Cardiac muscle cell (in vitro differentiated cells and primary cell): ENCODE measurements around the gene NRBF2. TPM values are rescaled to one million over a fixed set of nuclear protein-coding genes. Genes with fewer than 3 reads are reported as not detected.

Experiments
- DNase-seq, 2 donors: peaks; one replicate each; pipeline versions ENCODE4 v3.0.0 to v3.0.0-alpha.2; 2010 to 2017; ENCODE audit warnings: low read depth in 1 of 2, low spot score in 1 of 2
- H3K27ac ChIP-seq: fragments of 200-600 bp; sonication (generic); 2 replicates; pipeline ENCODE4 v1.5.1; 2016
- H3K27me3 ChIP-seq: fragments of 200-600 bp; sonication (generic); 2 replicates; pipeline ENCODE4 v1.6.0; 2016; ENCODE audit warnings: control low read depth
- H3K36me3 ChIP-seq: fragments of 200-600 bp; sonication (generic); 2 replicates; pipeline ENCODE4 v1.5.1; 2016; ENCODE audit warnings: control low read depth
- H3K4me1 ChIP-seq: fragments of 200-600 bp; sonication (generic); 2 replicates; pipeline ENCODE4 v1.8.1; 2017; ENCODE audit warnings: low read depth, mild to moderate bottlenecking, mixed run types
- H3K4me3 ChIP-seq: fragments of 200-600 bp; sonication (generic); 2 replicates; pipeline ENCODE4 v1.5.1; 2016; ENCODE audit warnings: mild to moderate bottlenecking
- H3K9me3 ChIP-seq: fragments of 200-600 bp; sonication (generic); 2 replicates; pipeline ENCODE4 v1.5.1; 2017; ENCODE audit warnings: low read depth, mild to moderate bottlenecking, control low read depth
- CTCF ChIP-seq: IDR thresholded peaks from 2 replicates; pipeline ENCODE4 v1.5.1; 2012; ENCODE audit warnings: low read depth, mild to moderate bottlenecking, low read length
- polyA plus RNA-seq: library from polyadenylated mRNA; unstranded; fragments of >200 nt; fragmentation: Nextera tagmentation; extraction: Ambion mirVana; gene quantifications from 2 replicates; pipeline ENCODE4 v1.2.1, GENCODE V29; 2016
- total RNA-seq: library from RNA; depleted of rRNA; stranded (reverse); fragments of >200 nt; gene quantifications from 2 replicates; pipeline ENCODE4 v1.2.3, GENCODE V29; 2016

Gene NRBF2
- total and polyA plus RNA-seq, 2 experiments from 2014 or later = 16.4 to 25.2 TPM

GRCh38 chr10:63154546-63155387 lies 21.6 kb downstream of the NRBF2 start:
- H3K9me3 ChIP-seq = no peaks in the 10 kb centered on the region
- H3K4me1 ChIP-seq = peaks cover 4% of the 10 kb centered on the region
- H3K27ac ChIP-seq = no peak overlapping the region
- no peak for TF ChIP-seq CTCF
- H3K27me3 ChIP-seq = no peaks in the 10 kb centered on the region
- DNase-seq = no peak
- no peak overlapping the region for H3K4me3 ChIP-seq
- H3K36me3 ChIP-seq = peaks cover 9% of the 10 kb centered on the region

GRCh38 chr10:63155388-63156020 lies 22.4 kb downstream of the NRBF2 start:
- no peak for TF ChIP-seq CTCF
- DNase-seq = no peak
- Histone ChIP-seq H3K27ac (no peak overlapping the region), H3K4me3 (no peak overlapping the region), H3K27me3 (no peaks in the 10 kb centered on the region), H3K36me3 (peaks cover 9% of the 10 kb centered on the region), H3K4me1 (peaks cover 4% of the 10 kb centered on the region), H3K9me3 (no peaks in the 10 kb centered on the region)

DNA sequence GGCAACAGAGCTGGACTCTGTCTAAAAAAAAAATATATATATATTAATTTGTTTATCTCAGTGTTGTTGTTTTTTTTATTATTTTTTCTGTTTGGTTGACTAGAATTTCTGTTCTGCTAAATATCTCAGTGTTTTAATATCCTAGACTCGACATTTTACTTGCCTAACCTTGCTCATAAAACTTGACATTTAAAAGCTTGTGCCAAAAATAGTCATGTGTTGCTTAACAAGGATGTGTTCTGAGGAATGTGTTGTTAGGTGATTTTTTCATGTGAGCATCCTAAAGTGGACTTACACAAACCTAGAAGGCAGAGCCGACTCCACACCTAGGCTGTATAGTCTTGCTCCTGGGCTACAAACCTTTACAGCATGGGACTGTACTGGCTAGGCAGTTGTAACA lies 23.1 kb downstream of the NRBF2 start:
- peak in 1 of 2 donors; percentile 35 for DNase-seq
- peaks cover 4% of the 10 kb centered on the region for H3K4me1 ChIP-seq
- TF ChIP-seq CTCF = no peak
- no peak overlapping the region for H3K4me3 ChIP-seq
- no peaks in the 10 kb centered on the region for H3K27me3 ChIP-seq
- H3K27ac ChIP-seq = no peak overlapping the region
- peaks cover 9% of the 10 kb centered on the region for H3K36me3 ChIP-seq
- H3K9me3 ChIP-seq = no peaks in the 10 kb centered on the region

DNA sequence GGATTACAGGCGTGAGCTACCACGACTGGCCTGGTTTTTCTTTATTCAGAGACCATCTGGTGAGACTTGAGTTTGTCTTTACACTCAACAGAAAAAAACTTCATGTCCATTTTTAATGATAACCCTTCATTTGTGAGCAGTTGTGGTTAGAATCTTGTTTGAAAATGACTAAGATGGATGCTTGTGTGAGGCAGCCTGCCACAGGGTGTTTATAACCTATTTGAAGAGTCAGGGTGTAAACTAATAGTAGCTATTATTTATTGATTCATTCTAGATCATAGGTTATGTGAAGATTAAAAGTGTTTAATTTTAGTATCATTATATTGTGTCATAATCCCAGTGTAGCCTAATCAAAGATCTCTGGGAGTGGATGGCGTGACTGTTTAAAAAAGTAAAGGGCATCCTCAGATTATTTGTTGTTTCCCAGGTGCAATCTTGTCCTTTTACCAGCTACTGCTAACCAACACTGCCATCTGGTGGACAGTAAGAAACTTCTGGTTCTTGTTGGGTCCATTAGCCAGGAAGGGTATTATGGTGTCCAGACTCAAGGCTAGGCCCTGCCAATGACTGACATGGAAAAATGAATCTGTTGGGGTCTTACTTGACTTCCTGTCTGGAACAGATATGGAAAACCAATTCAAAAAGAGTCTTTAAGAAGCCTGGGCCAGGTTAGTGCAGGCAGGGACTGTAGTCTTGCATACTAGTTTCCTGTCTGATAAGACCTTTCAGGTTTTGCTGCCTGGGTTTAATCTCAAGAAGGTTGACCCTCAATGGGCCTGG lies 24.9 kb downstream of the NRBF2 start:
- no peaks in the 10 kb centered on the region for H3K27me3 ChIP-seq
- H3K36me3 ChIP-seq = peaks cover 3% of the 10 kb centered on the region
- no peak overlapping the region for H3K4me3 ChIP-seq
- peak; percentile 85 to 95 for DNase-seq
- H3K27ac ChIP-seq = no peak overlapping the region
- no peaks in the 10 kb centered on the region for H3K9me3 ChIP-seq
- TF ChIP-seq CTCF = peak; percentile 74
- H3K4me1 ChIP-seq = peaks cover 4% of the 10 kb centered on the region

- no peaks in the 10 kb centered on the region for H3K27me3 ChIP-seq
- peaks cover 4% of the 10 kb centered on the region for H3K4me1 ChIP-seq
- no peak overlapping the region for H3K4me3 ChIP-seq
- no peaks in the 10 kb centered on the region for H3K36me3 ChIP-seq
- no peak for TF ChIP-seq CTCF
- no peak overlapping the region for H3K27ac ChIP-seq
- DNase-seq = no peak
- no peaks in the 10 kb centered on the region for H3K9me3 ChIP-seq
Measured at GRCh38 chr10:63161592-63161991, 28.5 kb downstream of the NRBF2 start.
